ENCODE data around the gene PLCB1. TPM values are rescaled to one million over a fixed set of nuclear protein-coding genes. Genes with fewer than 3 reads are reported as not detected.

The PLCB1 gene
- total and polyA plus RNA-seq, 2 of the 4 experiments (the other 2 are of a cell fraction), result 5.6 to 16.1 TPM

DNA sequence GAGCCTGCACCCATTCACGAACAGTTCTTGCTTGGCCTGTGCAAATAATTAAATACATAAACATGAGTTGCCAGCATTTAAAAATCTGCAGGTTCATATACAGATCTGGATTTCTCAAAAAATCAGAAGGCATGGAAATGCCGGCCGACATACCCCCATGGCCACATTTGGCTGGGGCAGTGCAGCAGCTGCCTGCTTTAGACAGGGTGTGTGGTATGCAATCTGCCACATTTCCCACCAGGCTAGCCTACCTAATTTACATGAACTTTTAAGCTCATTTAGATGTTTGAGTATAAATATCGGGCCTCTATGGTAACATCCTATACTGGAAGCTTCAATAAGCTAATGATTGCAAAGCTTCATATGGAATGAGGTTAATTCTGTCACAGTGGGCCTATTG, 31.5 kb downstream of the PLCB1 start:
- ATAC-seq (ENCODE audit: low read depth), result no peak
- CTCF ChIA-PET, result no interaction called here
- Histone ChIP-seq H3K4me2 (ENCODE audit: low read depth, low read length) (no peak overlapping the region), H3K56ac (ENCODE audit: extremely low read depth, insufficient read depth, low read length) (no peak overlapping the region), H3K9me1 (ENCODE audit: insufficient read depth, low read length) (no peaks in the 10 kb centered on the region), H3K14ac (replicated peaks; ENCODE audit: low read depth, low read length) (no peak overlapping the region), H4K20me1 (ENCODE audit: insufficient read depth, low read length) (no peaks in the 10 kb centered on the region), H2BK120ac (ENCODE audit: low read depth, low read length) (no peak overlapping the region), H2BK20ac (ENCODE audit: low read depth, low read length) (no peak overlapping the region), H2AFZ (replicated peaks; ENCODE audit: low read length, poor library complexity) (no peak overlapping the region), H2BK15ac (ENCODE audit: low read depth, low read length) (no peak overlapping the region), H3K4ac (ENCODE audit: low read depth, low read length) (no peak overlapping the region), H2AK5ac (ENCODE audit: low read depth, low read length) (no peak overlapping the region), H3K23ac (ENCODE audit: low read depth, low read length) (no peak overlapping the region), H4K91ac (ENCODE audit: insufficient read depth, low read depth, low read length) (no peak overlapping the region), H3K4me3 (ENCODE audit: insufficient read depth, low read depth, low read length) (no peak overlapping the region), H3K79me1 (ENCODE audit: low read depth in 1 of 2, low read length in 2 of 2) (peaks cover 0 to 9% of the 10 kb centered on the region in 2 experiments; a peak in 2 of 4 replicates), H3K9me3 (ENCODE audit: control insufficient read depth, insufficient read depth, low read length) (peaks cover 2% of the 10 kb centered on the region; the same call in 1 of the 2 replicates), H3K9ac (ENCODE audit: low read depth, low read length) (no peak overlapping the region), H3K27ac (ENCODE audit: insufficient read depth, low read length) (no peak overlapping the region), H2AK9ac (replicated peaks; ENCODE audit: low read depth, low read length, poor library complexity) (no peak overlapping the region), H4K8ac (ENCODE audit: low read depth in 2 of 2, low read length in 2 of 2) (no peak overlapping the region), H3K36me3 (ENCODE audit: control insufficient read depth, insufficient read depth, low read length) (no peaks in the 10 kb centered on the region), H3K18ac (ENCODE audit: low read depth, low read length) (no peak overlapping the region), H4K5ac (ENCODE audit: low read depth, low read length) (no peak overlapping the region), H3K27me3 (ENCODE audit: control insufficient read depth, insufficient read depth, low read length) (no peaks in the 10 kb centered on the region), H3K4me1 (ENCODE audit: control insufficient read depth, insufficient read depth, low read length) (peaks cover 4% of the 10 kb centered on the region; the same call in 1 of the 2 replicates), H2BK5ac (ENCODE audit: low read depth, low read length, poor library complexity, severe bottlenecking) (no peak overlapping the region)
- intact Hi-C loops (cut with micrococcal nuclease), result no loop called here
- BruUV-seq (replicated peaks), result no TSS peak
- DNase-seq, result no peak
- WGBS, 2 experiments (ENCODE audit: extremely low coverage in 2 of 2, insufficient read length in 1 of 2), result no CpG with 5 or more reads among the region's 4 CpGs
- TF ChIP-seq, protein P1, sequence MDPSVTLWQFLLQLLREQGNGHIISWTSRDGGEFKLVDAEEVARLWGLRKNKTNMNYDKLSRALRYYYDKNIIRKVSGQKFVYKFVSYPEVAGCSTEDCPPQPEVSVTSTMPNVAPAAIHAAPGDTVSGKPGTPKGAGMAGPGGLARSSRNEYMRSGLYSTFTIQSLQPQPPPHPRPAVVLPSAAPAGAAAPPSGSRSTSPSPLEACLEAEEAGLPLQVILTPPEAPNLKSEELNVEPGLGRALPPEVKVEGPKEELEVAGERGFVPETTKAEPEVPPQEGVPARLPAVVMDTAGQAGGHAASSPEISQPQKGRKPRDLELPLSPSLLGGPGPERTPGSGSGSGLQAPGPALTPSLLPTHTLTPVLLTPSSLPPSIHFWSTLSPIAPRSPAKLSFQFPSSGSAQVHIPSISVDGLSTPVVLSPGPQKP (IDR thresholded peaks at IDR 0.05; ENCODE audit: borderline replicate concordance, low read depth, low read length), result no peak
- TF ChIP-seq RCOR1 (IDR thresholded peaks at IDR 0.05; ENCODE audit: insufficient replicate concordance, low read length), result no peak
- TF ChIP-seq, protein P2, sequence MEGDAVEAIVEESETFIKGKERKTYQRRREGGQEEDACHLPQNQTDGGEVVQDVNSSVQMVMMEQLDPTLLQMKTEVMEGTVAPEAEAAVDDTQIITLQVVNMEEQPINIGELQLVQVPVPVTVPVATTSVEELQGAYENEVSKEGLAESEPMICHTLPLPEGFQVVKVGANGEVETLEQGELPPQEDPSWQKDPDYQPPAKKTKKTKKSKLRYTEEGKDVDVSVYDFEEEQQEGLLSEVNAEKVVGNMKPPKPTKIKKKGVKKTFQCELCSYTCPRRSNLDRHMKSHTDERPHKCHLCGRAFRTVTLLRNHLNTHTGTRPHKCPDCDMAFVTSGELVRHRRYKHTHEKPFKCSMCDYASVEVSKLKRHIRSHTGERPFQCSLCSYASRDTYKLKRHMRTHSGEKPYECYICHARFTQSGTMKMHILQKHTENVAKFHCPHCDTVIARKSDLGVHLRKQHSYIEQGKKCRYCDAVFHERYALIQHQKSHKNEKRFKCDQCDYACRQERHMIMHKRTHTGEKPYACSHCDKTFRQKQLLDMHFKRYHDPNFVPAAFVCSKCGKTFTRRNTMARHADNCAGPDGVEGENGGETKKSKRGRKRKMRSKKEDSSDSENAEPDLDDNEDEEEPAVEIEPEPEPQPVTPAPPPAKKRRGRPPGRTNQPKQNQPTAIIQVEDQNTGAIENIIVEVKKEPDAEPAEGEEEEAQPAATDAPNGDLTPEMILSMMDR (conservative IDR thresholded peaks at IDR 0.05; ENCODE audit: low read depth, low read length), result no peak
- TF ChIP-seq, protein P3, sequence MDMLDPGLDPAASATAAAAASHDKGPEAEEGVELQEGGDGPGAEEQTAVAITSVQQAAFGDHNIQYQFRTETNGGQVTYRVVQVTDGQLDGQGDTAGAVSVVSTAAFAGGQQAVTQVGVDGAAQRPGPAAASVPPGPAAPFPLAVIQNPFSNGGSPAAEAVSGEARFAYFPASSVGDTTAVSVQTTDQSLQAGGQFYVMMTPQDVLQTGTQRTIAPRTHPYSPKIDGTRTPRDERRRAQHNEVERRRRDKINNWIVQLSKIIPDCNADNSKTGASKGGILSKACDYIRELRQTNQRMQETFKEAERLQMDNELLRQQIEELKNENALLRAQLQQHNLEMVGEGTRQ (IDR thresholded peaks at IDR 0.05; ENCODE audit: low read depth, low read length), result no peak
- no peak for TF ChIP-seq FOS (IDR thresholded peaks at IDR 0.05; ENCODE audit: low read depth, low read length)
- TF ChIP-seq RFX5 (IDR thresholded peaks at IDR 0.05; ENCODE audit: low read depth, low read length), result no peak
- no peak for TF ChIP-seq SMC3 (IDR thresholded peaks at IDR 0.05; ENCODE audit: low read depth, low read length)
- TF ChIP-seq BHLHE40 (IDR thresholded peaks at IDR 0.05; ENCODE audit: low read depth, low read length), result no peak
- TF ChIP-seq POLR2A (IDR thresholded peaks at IDR 0.05; ENCODE audit: low read depth, low read length), result no peak
- TF ChIP-seq RAD21 (IDR thresholded peaks at IDR 0.05; ENCODE audit: low read length), result no peak
- no peak for TF ChIP-seq NFE2L2 (IDR thresholded peaks at IDR 0.05; ENCODE audit: low read depth, low read length)
- TF ChIP-seq CHD1 (IDR thresholded peaks at IDR 0.05; ENCODE audit: low read depth, low read length), result no peak
- TF ChIP-seq MAZ (IDR thresholded peaks at IDR 0.05; ENCODE audit: borderline replicate concordance, low read depth, low read length), result no peak
- TF ChIP-seq CEBPB (IDR thresholded peaks at IDR 0.05; ENCODE audit: low read depth, low read length), result no peak
- TF ChIP-seq MXI1 (IDR thresholded peaks at IDR 0.05; ENCODE audit: borderline replicate concordance, low read depth, low read length), result no peak
- POLR2A ChIA-PET (ENCODE audit: unreplicated experiment), result interaction anchor here (0.7 kb wide), 1 partner anchor 1151 kb away, joined by 4 read pairs; no protein-coding TSS in a partner anchor
- in situ Hi-C loops (cut with MboI; ENCODE audit: low sequenced_read_pairs), result no loop called here
- dilution Hi-C loops (cut with HindIII; ENCODE audit: low sequenced_read_pairs, unreplicated experiment), result no loop called here
